8988T (cell line): ENCODE measurements around the gene TKFC.

Experiments used
- DNase-seq: peaks from one replicate; pipeline ENCODE4 v3.0.0; 2011

The TKFC gene

GRCh38 chr11:61332797-61333549, at the start of gene TKFC, which contains the start of gene DDB1:
Gene TKFC, plus strand, starts transcription at chr11:61333228. Its CDS starts 1,501 bp downstream, at chr11:61334729.
Gene DDB1, minus strand, starts transcription at chr11:61333105. Its CDS starts 137 bp downstream, at chr11:61332968.
- DNase-seq, result peak; percentile 98

- DNase-seq, result no peak
Measured at GRCh38 chr11:61283613-61284012, 49.4 kb upstream of the TKFC start.

GRCh38 chr11:61287338-61287977, 45.6 kb upstream of the TKFC start:
- no peak for DNase-seq

- DNase-seq, result peak; percentile 62
Measured at GRCh38 chr11:61290905-61291690, 41.9 kb upstream of the TKFC start.

GRCh38 chr11:61292356-61292755, 40.7 kb upstream of the TKFC start:
- no peak for DNase-seq

- DNase-seq, result peak; percentile 89
Measured at GRCh38 chr11:61293867-61294716, 38.9 kb upstream of the TKFC start.

GRCh38 chr11:61294717-61295595, 38.1 kb upstream of the TKFC start, which contains the start of gene VWCE:
Gene VWCE, minus strand, starts transcription at chr11:61295316. Its CDS starts 279 bp downstream, at chr11:61295037.
- DNase-seq, result peak; percentile 92

GRCh38 chr11:61295596-61295926, 37.5 kb upstream of the TKFC start:
- no peak for DNase-seq

- DNase-seq, result no peak
Measured at GRCh38 chr11:61297341-61297740, 35.7 kb upstream of the TKFC start.

- DNase-seq, result no peak
Measured at GRCh38 chr11:61297746-61298145, 35.3 kb upstream of the TKFC start.

- no peak for DNase-seq
Measured at GRCh38 chr11:61298663-61299244, 34.3 kb upstream of the TKFC start.

- DNase-seq, result no peak
Measured at GRCh38 chr11:61302550-61302949, 30.5 kb upstream of the TKFC start.

GRCh38 chr11:61303725-61304124, 29.3 kb upstream of the TKFC start:
- DNase-seq, result no peak

- DNase-seq, result no peak
Measured at GRCh38 chr11:61305417-61305816, 27.6 kb upstream of the TKFC start.

- no peak for DNase-seq
Measured at GRCh38 chr11:61306221-61306620, 26.8 kb upstream of the TKFC start.

GRCh38 chr11:61307354-61307753, 25.7 kb upstream of the TKFC start:
- DNase-seq, result no peak

- no peak for DNase-seq
Measured at GRCh38 chr11:61309141-61309540, 23.9 kb upstream of the TKFC start.

- DNase-seq, result no peak
Measured at GRCh38 chr11:61309739-61310138, 23.3 kb upstream of the TKFC start.

GRCh38 chr11:61310749-61311148, 22.3 kb upstream of the TKFC start:
- DNase-seq, result no peak

GRCh38 chr11:61315260-61315659, 17.8 kb upstream of the TKFC start:
- no peak for DNase-seq
